Hematopoietic multipotent progenitor cell treated with erythropoietin and hydrocortisone succinate and interleukin-3 and kit ligand, for 17 days (in vitro differentiated cells): ENCODE results near the gene RNF145.
"Not testable (repeated sequence)": the region's sequence is repeated elsewhere in the genome, so short reads cannot be mapped to it uniquely, and the experiment has no call there.

Experiments
- DNase-seq: peaks from one replicate; pipeline ENCODE4 v3.0.0-alpha.2; 2015; ENCODE audit warnings: low spot score

Gene RNF145, protein sequence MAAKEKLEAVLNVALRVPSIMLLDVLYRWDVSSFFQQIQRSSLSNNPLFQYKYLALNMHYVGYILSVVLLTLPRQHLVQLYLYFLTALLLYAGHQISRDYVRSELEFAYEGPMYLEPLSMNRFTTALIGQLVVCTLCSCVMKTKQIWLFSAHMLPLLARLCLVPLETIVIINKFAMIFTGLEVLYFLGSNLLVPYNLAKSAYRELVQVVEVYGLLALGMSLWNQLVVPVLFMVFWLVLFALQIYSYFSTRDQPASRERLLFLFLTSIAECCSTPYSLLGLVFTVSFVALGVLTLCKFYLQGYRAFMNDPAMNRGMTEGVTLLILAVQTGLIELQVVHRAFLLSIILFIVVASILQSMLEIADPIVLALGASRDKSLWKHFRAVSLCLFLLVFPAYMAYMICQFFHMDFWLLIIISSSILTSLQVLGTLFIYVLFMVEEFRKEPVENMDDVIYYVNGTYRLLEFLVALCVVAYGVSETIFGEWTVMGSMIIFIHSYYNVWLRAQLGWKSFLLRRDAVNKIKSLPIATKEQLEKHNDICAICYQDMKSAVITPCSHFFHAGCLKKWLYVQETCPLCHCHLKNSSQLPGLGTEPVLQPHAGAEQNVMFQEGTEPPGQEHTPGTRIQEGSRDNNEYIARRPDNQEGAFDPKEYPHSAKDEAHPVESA

DNA sequence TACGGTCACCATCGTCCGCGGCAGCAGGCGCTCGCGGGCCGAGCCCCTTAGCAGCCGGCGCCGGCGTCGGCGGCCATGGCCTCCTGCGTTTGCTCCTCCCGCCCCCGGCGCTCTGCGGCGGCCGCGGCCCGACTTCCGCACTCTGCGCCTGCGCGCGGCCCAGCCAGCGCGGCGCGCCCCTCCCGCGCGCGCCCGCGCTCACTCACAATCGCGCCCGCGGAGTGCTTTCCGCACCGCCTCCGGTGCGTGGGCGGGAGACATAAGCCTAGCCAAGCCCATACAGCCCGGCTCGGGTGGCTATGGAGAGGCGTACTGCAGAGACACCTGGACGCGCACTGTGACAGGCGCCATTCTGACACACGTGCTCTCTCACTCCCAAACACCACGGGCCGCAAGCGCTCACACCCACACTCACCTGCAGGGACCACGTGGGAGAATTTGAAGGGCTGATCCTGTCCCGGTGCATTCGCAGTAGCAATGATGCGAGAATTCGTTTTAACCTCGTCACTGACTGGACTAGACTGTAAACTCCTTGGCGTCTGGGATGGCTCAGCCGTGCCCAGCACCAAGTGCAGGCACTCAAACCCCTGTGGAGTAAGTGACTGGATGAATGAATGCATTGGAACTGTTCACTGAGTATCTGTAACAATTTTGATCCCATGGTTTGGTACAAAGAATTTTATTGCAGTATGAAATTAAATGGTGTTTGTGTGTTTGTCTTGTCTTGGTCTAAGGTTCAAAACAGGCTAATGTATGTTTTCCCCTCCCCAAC is at the start of gene RNF145:
TSS of gene RNF145 (minus strand) at position 116 of the 772 bp plus-strand sequence. CDS start 5,936 bp downstream, outside the sequence.
- peak; percentile 91 for DNase-seq

DNA sequence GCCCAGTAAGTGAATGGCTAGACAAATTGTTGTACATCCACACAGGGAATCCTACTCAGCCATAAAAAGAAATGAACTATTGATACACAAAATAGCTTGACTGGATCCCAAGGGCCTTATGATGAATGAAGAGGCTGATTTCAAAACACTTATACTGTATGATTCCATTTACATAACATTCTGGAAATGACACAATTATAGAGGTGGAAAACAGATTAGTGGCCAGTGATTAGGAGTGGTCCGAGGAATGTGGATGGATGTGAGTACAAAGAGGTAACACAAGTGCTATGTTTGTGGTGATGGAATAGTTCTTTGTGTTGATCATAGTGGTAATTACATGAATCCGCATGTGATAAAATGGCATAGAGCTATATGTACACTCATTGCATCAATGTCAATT is 49.0 kb upstream of the RNF145 start:
- no peak for DNase-seq

DNA sequence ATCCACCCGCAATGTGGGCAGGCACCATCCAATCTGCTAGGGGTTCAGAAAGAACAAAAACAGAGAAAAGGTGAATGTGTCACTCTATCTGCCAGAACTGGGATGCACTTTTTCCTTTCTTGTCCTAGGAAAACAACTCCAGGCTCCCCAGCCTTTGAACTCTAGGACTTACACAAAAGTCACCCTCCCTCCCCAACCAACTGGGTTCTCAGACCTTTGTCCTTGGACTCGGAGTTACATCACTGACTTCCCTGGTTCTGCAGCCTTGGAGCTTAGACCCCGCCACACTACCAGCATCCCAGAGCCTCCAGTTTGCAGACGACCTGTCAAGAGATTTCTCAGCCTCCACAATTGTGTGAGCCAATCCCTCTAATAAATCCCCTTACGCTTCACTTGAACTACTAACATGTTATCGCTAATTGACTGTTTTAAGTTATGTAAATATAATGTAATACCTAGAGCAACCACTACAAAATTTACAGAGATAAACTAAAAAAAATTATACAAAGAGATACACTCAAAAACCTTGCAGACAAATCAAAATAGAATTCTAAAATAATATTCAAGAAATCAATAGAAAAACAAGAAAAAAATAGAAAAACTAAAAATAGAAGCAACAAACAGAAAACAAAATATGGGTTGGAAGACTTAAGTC is 48.4 kb upstream of the RNF145 start:
- DNase-seq, result no peak

DNA sequence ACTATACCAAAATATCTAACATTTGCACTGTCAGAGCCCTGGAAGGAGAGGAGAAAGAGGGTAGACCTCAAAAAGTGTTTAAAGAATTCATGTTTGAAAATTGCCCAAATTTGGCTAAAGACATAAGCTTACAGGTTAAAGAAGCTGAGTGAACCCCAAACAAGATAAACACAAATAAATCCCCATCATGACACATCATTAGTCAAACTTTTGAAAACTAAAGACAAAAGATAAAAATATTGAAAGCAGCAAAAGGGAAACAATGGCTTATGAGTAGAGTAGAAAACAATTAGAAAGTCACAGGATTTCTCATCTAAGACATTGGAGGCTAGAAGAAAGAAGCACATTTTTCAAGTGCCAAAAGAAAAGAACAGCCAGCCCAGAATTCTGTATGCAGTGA is 47.7 kb upstream of the RNF145 start:
- DNase-seq, result no peak

DNA sequence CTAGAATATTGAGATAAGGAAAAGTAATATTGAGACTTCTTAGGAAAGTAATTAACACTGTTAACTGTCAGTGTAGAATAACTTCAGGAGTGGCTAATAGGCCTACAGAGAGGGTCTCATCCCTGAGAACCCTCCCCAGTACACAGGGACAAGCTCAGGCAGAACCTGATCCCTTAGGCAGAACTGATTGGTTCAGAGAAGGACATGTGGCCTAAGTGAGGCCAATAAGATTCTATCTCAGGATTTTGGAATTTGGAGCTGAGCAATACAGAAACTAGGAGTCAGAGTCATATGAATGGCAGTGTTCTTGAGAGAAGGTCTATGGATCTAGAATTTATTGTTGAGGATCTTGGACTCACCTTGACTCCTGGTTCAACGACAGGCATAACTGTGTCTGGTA is 42.8 kb upstream of the RNF145 start:
- DNase-seq, result no peak

DNA sequence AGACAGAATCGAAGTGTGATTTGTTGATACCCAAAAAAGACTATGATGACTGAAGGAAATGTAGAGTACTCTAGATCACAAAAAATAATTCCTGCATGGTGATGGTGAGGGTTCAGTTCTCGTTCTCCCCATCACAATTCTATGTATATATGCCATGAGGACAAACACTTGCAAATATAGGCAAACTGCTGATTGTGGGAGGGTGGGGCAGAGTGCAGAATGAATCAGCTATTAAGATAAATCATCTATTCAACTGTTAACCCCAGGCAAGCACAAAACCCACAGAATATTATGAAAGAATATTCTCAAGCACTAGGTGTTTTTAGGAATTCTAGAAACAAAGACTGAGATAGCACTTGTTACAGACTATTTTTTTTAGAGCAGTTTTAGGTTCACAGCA is 39.8 kb upstream of the RNF145 start:
- DNase-seq, result no peak

DNA sequence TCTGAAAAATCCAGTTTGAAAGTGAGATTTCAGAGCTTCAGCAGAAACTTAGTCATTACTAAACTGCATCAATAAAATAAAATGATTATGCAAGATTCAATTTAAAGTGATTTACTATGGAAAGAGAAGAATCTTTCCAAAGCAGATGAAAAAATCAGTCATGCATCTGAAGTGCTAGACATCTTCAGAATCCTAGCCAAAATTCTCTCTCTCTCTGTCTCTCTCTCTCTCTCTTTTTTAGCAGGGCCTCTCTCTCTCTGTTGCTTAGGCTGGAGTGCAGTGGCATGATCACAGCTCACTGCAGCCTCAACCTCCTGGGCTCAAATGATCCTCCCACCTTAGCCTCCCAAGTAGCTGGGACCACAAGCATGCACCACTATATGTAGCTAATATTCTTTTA is 35.5 kb upstream of the RNF145 start:
- no peak for DNase-seq

DNA sequence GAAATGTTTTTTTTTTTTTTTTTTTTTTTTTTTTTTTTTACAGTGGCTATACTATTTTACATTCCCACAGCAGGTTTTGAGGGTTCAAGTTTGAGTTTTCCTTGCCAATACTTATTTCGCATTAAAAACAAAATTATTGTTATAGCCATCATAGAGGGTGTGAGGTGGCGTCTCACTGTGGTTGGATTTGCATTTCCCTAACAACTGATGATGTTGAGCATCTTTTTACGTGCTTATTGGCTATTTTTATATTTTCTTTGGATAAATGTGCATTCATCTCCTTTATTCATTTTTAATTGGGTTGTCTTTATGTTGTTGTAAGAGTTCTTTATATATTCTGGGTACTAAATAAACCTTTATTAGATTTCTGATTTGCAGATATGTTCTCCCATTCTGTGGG is 34.8 kb upstream of the RNF145 start:
- no peak for DNase-seq

DNA sequence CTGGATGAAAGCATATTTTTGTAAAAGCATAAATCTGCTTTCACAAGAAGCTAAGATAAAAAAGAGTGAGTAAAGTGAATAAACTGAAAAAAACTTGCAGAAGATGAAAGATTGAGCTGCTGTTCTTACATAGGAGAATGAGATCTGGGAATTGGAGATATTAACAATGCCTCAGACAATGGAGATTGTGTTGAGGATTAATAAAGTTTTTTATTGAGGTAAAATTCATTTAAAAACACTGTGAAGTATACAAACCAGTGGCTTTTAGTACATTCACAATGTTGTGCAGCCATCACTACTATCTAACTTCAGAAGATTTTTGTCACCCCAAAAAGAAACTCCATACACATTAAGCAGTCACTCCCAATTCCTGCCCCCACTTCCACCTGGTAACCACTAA is 34.0 kb upstream of the RNF145 start:
- no peak for DNase-seq

DNA sequence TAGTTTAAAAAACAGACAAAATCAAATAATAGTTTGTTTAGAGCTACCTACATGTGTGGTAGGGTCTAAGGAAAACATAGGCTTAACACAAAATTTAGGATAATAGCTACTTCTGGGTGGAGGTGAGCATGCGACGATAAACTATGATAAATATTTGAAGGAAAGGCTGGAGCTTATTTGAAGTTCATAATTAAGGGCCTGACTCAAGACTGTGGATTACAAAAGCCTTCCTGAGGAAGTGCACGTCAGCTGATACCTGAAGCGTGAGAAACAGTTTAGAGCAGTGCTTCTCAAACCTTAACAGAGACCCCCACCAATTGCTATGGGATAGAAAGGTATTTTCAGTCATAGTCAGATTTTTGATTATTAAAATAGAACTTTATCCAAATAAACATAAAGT is 33.3 kb upstream of the RNF145 start:
- DNase-seq, result no peak

DNA sequence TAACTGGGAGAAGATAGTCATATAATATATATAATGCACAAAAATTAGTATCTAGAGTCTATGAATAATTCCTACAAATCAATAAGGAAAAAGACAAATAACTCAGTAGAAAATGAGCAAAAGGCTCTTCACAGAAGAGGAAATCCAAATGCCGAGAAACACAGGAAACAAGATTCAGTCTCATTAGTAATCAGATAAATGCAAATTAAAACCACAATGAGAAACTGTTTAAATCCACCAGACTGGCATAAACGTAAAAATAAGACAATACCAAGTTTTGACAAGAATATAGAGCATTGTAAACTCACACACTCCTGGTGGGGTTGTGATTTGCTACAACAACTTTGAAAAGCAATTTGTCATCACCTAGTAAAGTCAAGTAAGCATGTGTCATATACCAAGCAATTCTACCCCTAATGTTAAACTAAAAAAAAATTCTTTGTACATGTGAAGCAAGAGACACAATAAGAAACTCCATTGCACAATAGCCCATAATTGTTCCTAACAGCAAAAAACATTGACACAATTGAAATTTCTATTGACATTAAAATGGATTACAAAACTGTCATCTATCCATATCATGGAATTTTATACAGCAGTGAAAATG is 32.7 kb upstream of the RNF145 start:
- DNase-seq, result no peak

DNA sequence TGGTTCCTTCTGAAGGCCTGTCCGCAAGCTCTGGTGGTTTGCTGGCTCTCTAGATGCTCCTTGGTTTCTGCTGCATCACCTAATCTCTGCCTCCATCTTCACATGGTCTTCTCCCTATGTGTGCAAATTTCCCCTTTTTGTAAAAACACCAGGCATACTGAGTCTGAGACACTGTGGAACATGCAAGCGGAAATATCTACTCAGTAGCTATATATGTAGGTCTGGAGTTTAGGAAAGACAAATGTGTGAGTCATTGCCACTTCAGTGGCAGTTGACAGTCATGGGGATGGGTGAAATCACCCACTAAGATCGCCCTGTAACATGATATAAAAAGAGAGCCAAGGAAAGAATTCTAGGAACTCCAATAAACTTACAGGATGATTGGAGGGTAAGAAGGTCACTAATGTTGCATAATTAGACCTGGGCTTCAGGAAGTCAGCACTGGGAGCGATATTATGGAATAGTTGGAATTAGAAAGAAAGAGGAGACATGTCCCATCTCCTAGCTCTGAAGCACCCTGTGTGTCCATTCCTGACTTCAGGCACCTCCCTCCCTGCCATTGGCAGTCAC is 31.0 kb upstream of the RNF145 start:
- no peak for DNase-seq

DNA sequence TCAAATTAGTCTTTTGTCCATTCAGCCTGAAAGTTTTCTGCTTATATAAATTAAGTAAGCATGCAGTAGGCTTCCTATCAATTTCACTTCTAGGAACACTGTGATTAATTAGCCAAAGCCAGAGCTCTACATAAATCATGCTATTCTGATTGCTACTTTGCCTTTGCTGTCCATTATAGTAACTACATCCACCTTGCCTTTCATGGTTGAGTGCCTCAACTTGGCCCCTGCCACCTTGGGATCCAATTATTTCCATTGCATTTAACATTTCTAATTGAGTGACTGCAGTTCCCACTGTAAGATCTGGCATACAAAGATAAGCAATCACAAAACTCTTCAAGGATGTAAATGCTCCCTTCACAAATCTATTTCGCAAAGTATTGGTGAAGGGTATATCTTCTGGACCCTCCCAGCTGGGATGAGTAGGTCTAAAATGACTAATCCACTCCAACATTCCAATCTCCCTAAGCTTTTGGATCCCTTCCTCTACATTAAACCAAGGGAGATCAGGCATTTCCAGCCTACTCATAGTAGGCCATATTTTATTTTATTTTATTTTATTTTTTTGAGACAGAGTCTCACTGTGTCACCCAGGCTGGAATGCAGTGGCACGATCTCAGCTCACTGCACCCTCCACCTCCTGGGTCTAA is 26.6 kb upstream of the RNF145 start:
- not testable (repeated sequence) for DNase-seq

DNA sequence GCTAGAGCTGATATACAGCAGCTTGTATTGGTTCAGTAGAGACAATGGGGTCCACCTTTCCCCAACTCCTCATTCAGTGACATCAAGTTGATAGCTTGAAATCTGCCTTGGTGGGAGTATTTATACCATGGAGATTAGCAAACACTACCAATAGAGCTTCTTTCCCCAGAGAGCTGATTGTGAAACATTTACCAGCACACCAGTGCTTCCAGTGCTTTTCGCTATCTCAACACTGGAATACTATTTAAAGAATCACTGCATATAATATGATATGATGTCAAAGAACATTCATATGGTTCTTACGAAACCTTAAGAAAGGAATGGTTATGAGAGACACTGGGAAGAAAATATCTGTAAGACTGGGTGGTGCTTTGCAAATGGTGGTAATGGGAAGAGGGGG is 21.8 kb upstream of the RNF145 start:
- DNase-seq, result no peak

DNA sequence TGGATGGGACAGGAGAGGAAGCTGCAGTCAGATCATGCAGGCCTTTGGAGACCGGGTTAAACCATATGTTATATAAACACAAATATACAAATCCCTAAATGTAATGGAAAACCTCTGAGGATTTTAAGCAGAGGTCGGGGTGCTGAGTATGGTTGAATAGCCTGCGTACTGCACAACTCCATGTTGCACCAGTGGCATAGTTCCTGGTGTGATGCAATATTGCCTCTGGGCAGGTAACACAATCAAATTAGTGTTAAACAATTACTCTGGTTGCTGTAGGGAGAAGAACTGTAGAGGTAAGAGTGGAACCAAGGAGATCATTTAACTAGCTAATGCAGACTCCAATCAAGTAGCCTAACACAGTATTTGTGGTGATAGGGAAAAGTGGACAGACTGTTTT is 21.3 kb upstream of the RNF145 start:
- no peak for DNase-seq

DNA sequence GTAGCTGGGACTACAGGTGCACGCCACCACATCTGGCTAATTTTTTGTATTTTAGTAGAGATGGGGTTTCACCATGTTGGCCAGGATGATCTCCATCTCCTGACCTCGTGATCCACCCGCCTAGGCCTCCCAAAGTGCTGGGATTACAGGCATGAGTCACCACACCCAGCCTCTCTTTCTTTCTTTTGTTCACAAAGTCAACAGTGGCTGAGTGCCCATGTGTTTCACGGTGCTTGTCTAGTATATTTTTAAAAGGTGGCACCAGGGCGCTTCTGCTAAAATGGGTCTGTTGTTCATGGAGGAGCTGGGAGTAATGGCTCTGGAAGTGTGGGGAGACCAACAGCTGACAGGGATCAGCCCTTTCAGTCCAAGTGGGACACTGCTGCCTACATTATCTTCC is 18.7 kb upstream of the RNF145 start:
- DNase-seq, result not testable (repeated sequence)

DNA sequence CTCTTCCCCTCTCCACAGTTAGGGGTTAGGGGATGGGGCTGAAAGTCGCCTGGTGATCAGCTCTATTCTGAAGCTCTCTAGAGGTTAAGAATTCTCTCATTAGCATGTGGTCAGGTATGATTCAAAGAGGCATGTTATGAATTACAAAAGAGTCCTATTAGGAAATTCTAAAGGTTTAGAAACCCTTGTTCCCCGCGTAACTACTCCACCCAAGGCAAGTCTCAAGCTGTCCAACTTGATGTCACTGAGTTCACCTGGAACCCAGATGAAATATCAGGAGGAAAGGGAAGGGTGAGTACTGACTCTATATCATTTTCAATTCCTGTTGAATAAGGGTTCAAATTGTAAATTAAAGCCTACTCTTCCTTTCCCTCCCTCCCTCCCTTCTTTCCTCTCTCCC is 18.1 kb upstream of the RNF145 start:
- no peak for DNase-seq

DNA sequence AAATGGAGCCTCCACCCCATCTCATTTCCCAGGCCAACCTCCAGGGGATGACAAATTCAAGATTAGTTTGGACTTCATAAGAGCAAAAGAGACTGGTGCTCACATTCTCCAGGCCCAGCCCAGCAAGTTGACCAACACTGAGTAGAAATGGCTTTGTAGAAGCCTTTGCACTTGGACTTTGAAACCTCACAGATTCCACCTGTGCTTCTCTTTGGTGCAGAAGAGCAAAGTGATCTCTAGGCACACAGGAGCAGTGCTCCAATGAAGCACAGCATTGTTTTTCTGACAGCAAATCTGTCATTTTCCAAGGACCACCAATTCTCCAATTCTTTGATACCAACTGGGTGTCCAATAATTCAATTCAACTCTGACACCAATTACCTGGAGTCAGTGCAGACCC is 17.1 kb upstream of the RNF145 start:
- DNase-seq, result no peak

DNA sequence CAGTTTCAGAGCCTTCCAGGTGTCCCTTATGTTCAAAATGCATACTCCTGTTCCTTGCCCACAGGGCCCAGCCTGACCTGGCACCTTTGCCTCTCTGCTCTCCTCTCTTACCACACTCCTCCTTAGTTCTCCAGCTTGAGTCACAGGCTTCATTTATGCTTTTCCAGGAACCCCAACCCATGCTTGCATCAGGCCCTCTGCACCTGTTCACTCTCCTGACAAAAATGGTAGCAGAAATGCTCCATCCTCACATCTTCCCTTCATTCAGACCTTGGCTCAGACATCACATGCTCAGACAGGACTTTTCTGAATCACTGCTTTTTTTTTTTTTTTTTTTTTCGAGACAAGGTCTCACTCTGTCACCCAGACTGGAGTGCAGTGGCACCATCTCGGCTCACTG is 15.1 kb upstream of the RNF145 start:
- DNase-seq, result no peak

DNA sequence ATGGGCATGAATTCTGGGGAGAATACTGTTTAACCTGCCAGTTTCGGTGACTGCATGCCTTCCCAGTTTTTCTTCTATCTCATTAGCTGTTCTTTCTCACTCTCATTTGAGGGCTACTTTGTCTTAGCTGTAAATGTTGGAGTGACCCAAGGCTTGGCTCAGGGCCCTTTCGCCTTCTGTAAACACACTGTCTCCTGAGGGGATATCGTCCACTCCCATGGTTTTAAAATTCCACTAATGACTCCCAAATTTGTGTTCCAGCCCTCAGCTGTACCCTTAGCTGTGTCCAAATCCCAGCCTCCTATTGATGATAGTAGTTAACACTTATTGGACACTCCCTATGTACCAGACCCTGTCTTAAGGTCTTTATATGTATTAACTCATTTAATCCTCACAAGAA is 14.1 kb upstream of the RNF145 start:
- no peak for DNase-seq

DNA sequence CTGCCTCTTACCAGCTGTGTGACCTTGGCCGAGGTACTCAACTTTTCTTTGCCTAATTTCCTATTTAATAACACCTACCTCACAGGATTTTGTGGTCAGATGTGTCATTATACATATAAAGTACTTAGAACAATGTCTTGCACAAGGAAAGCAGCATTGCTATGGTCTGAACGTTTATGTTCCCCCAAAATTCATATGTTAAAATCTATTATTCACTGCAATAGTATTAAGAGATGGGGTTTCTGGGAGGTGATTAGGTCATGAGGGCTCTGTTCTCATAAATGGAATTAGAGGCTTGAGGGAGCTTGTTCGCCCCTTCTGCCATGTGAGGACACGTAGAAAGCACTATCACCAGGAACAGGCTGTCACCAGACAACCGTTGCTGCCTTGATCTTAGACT is 10.9 kb upstream of the RNF145 start:
- no peak for DNase-seq
